Activated CD8-positive, alpha-beta memory T cell treated with anti-CD3 and anti-CD28 coated beads, Interleukin-2, amount 50 U/mL, for 24 hours (primary cell): ENCODE data around the gene MAP4K3.
"Not testable (repeated sequence)": the region's sequence is repeated elsewhere in the genome, so short reads cannot be mapped to it uniquely, and the experiment has no call there.

Experiments used
- DNase-seq: peaks from one replicate; pipeline ENCODE4 v3.0.0-alpha.2; 2020; ENCODE audit errors: extremely low read depth

Gene MAP4K3

GRCh38 chr2:39409697-39410389, 27.2 kb downstream of the MAP4K3 start:
- DNase-seq: no peak

GRCh38 chr2:39408351-39409136, 28.5 kb downstream of the MAP4K3 start:
- DNase-seq: no peak

GRCh38 chr2:39407516-39408296, 29.4 kb downstream of the MAP4K3 start:
- no peak for DNase-seq

- DNase-seq: no peak
These were observed 31.7 kb downstream of the MAP4K3 start for GRCh38 chr2:39405364-39405763.

GRCh38 chr2:39403311-39403710, 33.8 kb downstream of the MAP4K3 start:
- DNase-seq: no peak

- no peak for DNase-seq
These were observed 35.8 kb downstream of the MAP4K3 start for GRCh38 chr2:39401319-39401718.

GRCh38 chr2:39399570-39399969, 37.5 kb downstream of the MAP4K3 start:
- no peak for DNase-seq

GRCh38 chr2:39395313-39395712, 41.8 kb downstream of the MAP4K3 start:
- no peak for DNase-seq

- DNase-seq: no peak
These were observed 42.5 kb downstream of the MAP4K3 start for GRCh38 chr2:39394516-39394961.

- DNase-seq: no peak
These were observed 44.4 kb downstream of the MAP4K3 start for GRCh38 chr2:39392672-39393071.

GRCh38 chr2:39390216-39390615, 46.9 kb downstream of the MAP4K3 start:
- no peak for DNase-seq

- DNase-seq: no peak
These were observed 51.0 kb downstream of the MAP4K3 start for GRCh38 chr2:39386064-39386463.

- DNase-seq: no peak
These were observed 51.9 kb downstream of the MAP4K3 start for GRCh38 chr2:39385172-39385571.

GRCh38 chr2:39384071-39384470, 53.0 kb downstream of the MAP4K3 start:
- not testable (repeated sequence) for DNase-seq

GRCh38 chr2:39383146-39383545, 53.9 kb downstream of the MAP4K3 start:
- DNase-seq: no peak

GRCh38 chr2:39381653-39382052, 55.4 kb downstream of the MAP4K3 start:
- DNase-seq: no peak

- DNase-seq: no peak
These were observed 56.4 kb downstream of the MAP4K3 start for GRCh38 chr2:39380525-39381150.

GRCh38 chr2:39379643-39380524, 57.2 kb downstream of the MAP4K3 start:
- no peak for DNase-seq

GRCh38 chr2:39378968-39379367, 58.1 kb downstream of the MAP4K3 start:
- DNase-seq: no peak

- no peak for DNase-seq
These were observed 59.7 kb downstream of the MAP4K3 start for GRCh38 chr2:39377226-39377939.
